HepG2 (cell line): ENCODE data around the gene GRAMD4. TPM values are rescaled to one million over a fixed set of nuclear protein-coding genes. Genes with fewer than 3 reads are reported as not detected.

Experiments used
- ATAC-seq: fragments of 200-7000 bp; cut with Tn5 transposase; 3 replicates; pipeline ENCODE4 v1.9.1; 2020; ENCODE audit warnings: mild to moderate bottlenecking, moderate library complexity
- BruUV-seq: library from RNA; stranded (reverse); fragments of 400-500 nt; replicated peaks from 2 replicates; lab custom pipeline; 2021; lab: Mats Ljungman, UMichigan
- CTCF ChIA-PET: fragments of 300-600 bp; formaldehyde crosslinking; extraction: SDS; loops from one replicate; lab custom pipeline; 2021; ENCODE audit warnings: low total read pairs, inconsistent platforms, low intra/inter-chr PET ratio; lab: Yijun Ruan, JAX
- POLR2A ChIA-PET: fragments of 350-600 bp; sonication (Branson Sonifier 250); formaldehyde crosslinking; loops from one replicate; lab custom pipeline; 2020; ENCODE audit warnings: antibody characterized with exemption, inconsistent platforms; lab: Yijun Ruan, JAX
- DNase-seq: peaks from one replicate; pipeline ENCODE4 v3.0.0-alpha.2; 2015; ENCODE audit warnings: low spot score
- FAIRE-seq: peaks from 3 replicates; lab custom pipeline; 2011; peaks lifted over from hg19 to GRCh38; lab: Jason Lieb, UNC
- H2AFZ ChIP-seq: one replicate; pipeline ENCODE4 v1.6.1; 2011; ENCODE audit warnings: low read length, inconsistent platforms
- H3K27ac ChIP-seq: fragments of 300-600 bp; 3 replicates; pipeline ENCODE4 v1.8.0; 2011; ENCODE audit warnings: mixed run types, mild to moderate bottlenecking, mixed read lengths, low read length, inconsistent platforms; ENCODE audit not compliant: insufficient read depth; ENCODE audit errors: extremely low read length
- H3K27me3 ChIP-seq, 2 experiments: fragments of 200-600 bp in 1 of 2; 2 replicates in 1 of 2; 3 replicates in 1 of 2; pipeline versions ENCODE4 v1.6.0 to v1.8.0; 2011; ENCODE audit warnings: low read length in 2 of 2, mild to moderate bottlenecking in 2 of 2, moderate library complexity in 2 of 2, inconsistent platforms in 1 of 2; ENCODE audit not compliant: insufficient read depth in 2 of 2, control insufficient read depth in 1 of 2
- H3K36me3 ChIP-seq, 2 experiments: fragments of 200-600 bp in 1 of 2; replicated peaks in 1 of 2; 2 replicates in 1 of 2; 3 replicates in 1 of 2; pipeline versions ENCODE4 v1.5.1 to v1.8.0; 2011; ENCODE audit warnings: low read length in 2 of 2, inconsistent platforms in 1 of 2; ENCODE audit not compliant: insufficient read depth in 2 of 2, control insufficient read depth in 1 of 2
- H3K4me1 ChIP-seq: 2 replicates; pipeline ENCODE4 v1.5.1; 2012; ENCODE audit warnings: low read length, inconsistent platforms; ENCODE audit not compliant: insufficient read depth
- H3K4me2 ChIP-seq: 2 replicates; pipeline ENCODE4 v1.6.0; 2011; ENCODE audit warnings: low read depth, low read length, inconsistent platforms
- H3K4me3 ChIP-seq, 3 experiments: fragments of 200-600 bp in 1 of 3; sonication (generic), shearing (Covaris generic) in 1 of 3; replicated peaks in 1 of 3; 2 replicates each; pipeline ENCODE4 v1.5.1; 2011 to 2016; ENCODE audit warnings: low read length in 3 of 3, inconsistent platforms in 2 of 3, low read depth in 2 of 3, mild to moderate bottlenecking in 2 of 3, control low read depth in 1 of 3, mixed read lengths in 1 of 3; ENCODE audit not compliant: insufficient read depth in 1 of 3
- H3K79me2 ChIP-seq: one replicate; pipeline ENCODE4 v1.6.1; 2011; ENCODE audit warnings: low read length, inconsistent platforms; ENCODE audit not compliant: insufficient read depth
- H3K9ac ChIP-seq: 2 replicates; pipeline ENCODE4 v1.6.0; 2011; ENCODE audit warnings: mild to moderate bottlenecking, low read depth, low read length, inconsistent platforms; ENCODE audit not compliant: insufficient read depth
- H3K9me3 ChIP-seq: 2 replicates; pipeline ENCODE4 v1.5.1; 2012; ENCODE audit warnings: mild to moderate bottlenecking, low read length
- H4K20me1 ChIP-seq: 2 replicates; pipeline ENCODE4 v1.6.0; 2011; ENCODE audit warnings: inconsistent platforms, mild to moderate bottlenecking, low read length, moderate library complexity; ENCODE audit not compliant: insufficient read depth
- ARNT ChIP-seq: fragments of 450-650 bp; IDR thresholded peaks from 2 replicates; pipeline ENCODE4 v1.6.1; 2017
- ARNT2 ChIP-seq: sonication (generic); formaldehyde crosslinking; IDR thresholded peaks from 2 replicates; pipeline ENCODE4 v1.8.0; 2022; ENCODE audit warnings: mild to moderate bottlenecking, low read depth, missing genetic modification reagents, moderate library complexity
- BRCA1 ChIP-seq: sonication (generic); formaldehyde crosslinking; IDR thresholded peaks from 2 replicates; pipeline ENCODE4 v1.4.0; 2020; ENCODE audit warnings: missing genetic modification reagents
- CBFB ChIP-seq: sonication (generic); formaldehyde crosslinking; IDR thresholded peaks from 2 replicates; pipeline ENCODE4 v1.4.0; 2020; ENCODE audit warnings: missing genetic modification reagents
- CCDC6 ChIP-seq: sonication (generic); formaldehyde crosslinking; IDR thresholded peaks from 2 replicates; pipeline ENCODE4 v1.8.1; 2022; ENCODE audit warnings: mild to moderate bottlenecking, missing genetic modification reagents, moderate library complexity
- GZF1 ChIP-seq: sonication (generic); formaldehyde crosslinking; IDR thresholded peaks from 2 replicates; pipeline ENCODE4 v1.5.1; 2020; ENCODE audit warnings: mild to moderate bottlenecking, missing genetic modification reagents
- HMG20B ChIP-seq: conservative IDR thresholded peaks from 2 replicates; pipeline ENCODE4 v1.6.1; 2016; ENCODE audit warnings: missing genetic modification reagents, missing compliant biosample characterization
- KMT2A ChIP-seq: sonication (generic); formaldehyde crosslinking; IDR thresholded peaks from 2 replicates; pipeline ENCODE4 v1.4.0; 2020; ENCODE audit warnings: missing genetic modification reagents
- PHB2 ChIP-seq: fragments of 450-650 bp; IDR thresholded peaks from 2 replicates; pipeline ENCODE4 v1.6.1; 2018; ENCODE audit not compliant: partially characterized antibody
- PHF5A ChIP-seq: IDR thresholded peaks from one replicate; pipeline ENCODE4 v1.6.1; 2018; ENCODE audit warnings: low read depth, missing genetic modification reagents; ENCODE audit not compliant: unreplicated experiment
- SIX4 ChIP-seq: sonication (generic); formaldehyde crosslinking; IDR thresholded peaks from 2 replicates; pipeline ENCODE4 v1.4.0; 2020; ENCODE audit warnings: missing genetic modification reagents
- TOPORS ChIP-seq: sonication (generic); formaldehyde crosslinking; IDR thresholded peaks from 2 replicates; pipeline ENCODE4 v1.8.0; 2023; ENCODE audit warnings: mild to moderate bottlenecking, missing genetic modification reagents
- ZNF280B ChIP-seq: sonication (generic); formaldehyde crosslinking; IDR thresholded peaks from 2 replicates; pipeline ENCODE4 v1.5.0; 2020; ENCODE audit warnings: missing genetic modification reagents, mild to moderate bottlenecking, borderline replicate concordance
- ZNF33B ChIP-seq: sonication (generic); formaldehyde crosslinking; IDR thresholded peaks from 2 replicates; pipeline ENCODE4 v1.5.1; 2020; ENCODE audit warnings: mild to moderate bottlenecking, missing genetic modification reagents
- ZNF34 ChIP-seq: sonication (generic); formaldehyde crosslinking; IDR thresholded peaks from 2 replicates; pipeline ENCODE4 v1.4.0; 2020; ENCODE audit warnings: mild to moderate bottlenecking, missing genetic modification reagents, borderline replicate concordance
- ZNF788 ChIP-seq: sonication (generic); formaldehyde crosslinking; IDR thresholded peaks from 2 replicates; pipeline ENCODE4 v1.5.0; 2020; ENCODE audit warnings: mild to moderate bottlenecking, missing genetic modification reagents, borderline replicate concordance
- ZNF839 ChIP-seq: sonication (generic); formaldehyde crosslinking; IDR thresholded peaks from 2 replicates; pipeline ENCODE4 v1.4.0; 2020; ENCODE audit warnings: missing genetic modification reagents, mild to moderate bottlenecking, borderline replicate concordance
- ZNF879 ChIP-seq: sonication (generic); formaldehyde crosslinking; IDR thresholded peaks from 2 replicates; pipeline ENCODE4 v1.8.1; 2023; ENCODE audit warnings: missing genetic modification reagents
- WGBS: methylation state at CpG from one replicate; pipeline ENCODE4 v1.1.6; 2017; ENCODE audit warnings: low lambda C conversion rate; 5-methylcytosine and 5-hydroxymethylcytosine counted together
- in situ Hi-C: cut with HindIII; loops from 2 replicates; pipeline ENCODE4 v1.10.0; 2017; ENCODE audit warnings: low pct_unique_long_range_greater_than_20kb; ENCODE audit not compliant: extremely low pct_ligation_motif_present
- intact Hi-C: fragments of 100-400 bp; cut with micrococcal nuclease; formaldehyde crosslinking; loops from one replicate; pipeline ENCODE4 v1.10.0; 2022; ENCODE audit not compliant: unreplicated experiment
- polyA plus RNA-seq, 8 experiments: library from polyadenylated mRNA; depleted of rRNA in 3 of 8; stranded (reverse) in 7 of 8; unstranded in 1 of 8; fragments of >200 nt; fragmentation: Illumina TruSeq in 4 of 8; extraction: Trizol in 4 of 8; gene quantifications; 2 replicates each; pipeline versions ENCODE4 v1.2.1 to v1.2.3, GENCODE V29; 2011 to 2016; ENCODE audit warnings: low read depth in 4 of 8, missing spikeins in 1 of 8, mixed read lengths in 1 of 8; ENCODE audit not compliant: insufficient read depth in 1 of 8
- total RNA-seq, 5 experiments: library from RNA; depleted of rRNA; stranded (reverse); fragments of >200 nt; fragmentation: Illumina TruSeq; extraction: Trizol; gene quantifications; 2 replicates each; pipeline ENCODE4 v1.2.3, GENCODE V29; 2016; ENCODE audit warnings: low read depth in 1 of 5
- TF ChIP-seq, protein P1 (sequence below): sonication (generic); formaldehyde crosslinking; IDR thresholded peaks from 2 replicates; pipeline ENCODE4 v1.4.0; 2020; ENCODE audit warnings: mild to moderate bottlenecking, missing genetic modification reagents

GRAMD4 gene
- total and polyA plus RNA-seq, 2 of the 13 experiments (the other 11 are each of a cell fraction or from before 2014, with no cell fraction given): 15.2 to 15.7 TPM

DNA sequence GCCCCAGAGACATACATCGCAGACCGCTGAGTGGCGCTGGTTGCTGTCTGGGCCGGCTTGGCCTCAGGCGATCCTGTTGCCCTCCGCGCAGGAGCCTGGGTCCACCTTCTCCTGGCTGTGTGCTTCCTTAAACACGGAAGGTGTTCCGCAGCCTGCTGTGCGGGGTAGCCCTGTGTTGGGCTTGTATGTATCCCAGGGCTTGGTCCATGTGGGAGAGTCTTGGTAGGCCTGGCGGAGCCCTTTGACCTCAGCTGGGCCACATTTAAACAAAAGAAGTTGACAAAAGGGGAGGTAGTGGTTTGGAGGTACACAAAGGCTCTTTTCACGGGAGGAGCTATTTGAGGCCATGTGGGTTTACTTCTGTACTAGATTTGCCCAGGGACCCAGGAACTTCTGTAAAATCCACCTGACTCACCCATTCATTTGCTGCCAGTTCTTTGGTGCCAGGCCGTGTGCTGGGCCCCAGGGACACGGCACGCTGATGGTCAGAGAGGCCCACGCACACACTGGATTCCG is 11.0 kb upstream of the GRAMD4 start (continued):
- TF ChIP-seq ZNF879: no peak

DNA sequence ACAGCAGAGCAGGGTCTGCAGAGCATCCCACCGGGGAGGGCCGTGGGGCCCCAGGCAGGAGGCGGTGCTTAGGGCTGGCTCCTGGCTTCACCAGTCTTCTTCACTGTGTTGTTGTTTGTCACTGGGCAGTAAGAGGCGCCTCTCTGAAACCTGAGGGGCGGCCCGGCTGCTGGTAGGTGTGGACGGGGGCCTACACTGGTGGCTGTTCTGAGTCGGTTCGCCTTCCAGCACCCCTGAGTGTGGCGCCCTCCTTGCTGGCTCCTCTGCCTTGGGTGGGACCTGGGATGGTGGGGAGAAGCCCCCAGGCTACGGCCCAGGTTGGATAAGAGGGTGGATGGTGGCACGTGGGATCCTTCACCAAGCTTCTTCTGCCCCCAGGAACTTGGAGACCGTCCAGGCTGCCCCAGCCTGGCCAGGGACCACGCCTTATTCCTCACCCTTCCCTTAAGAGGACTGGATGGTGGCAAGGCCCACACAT is 10.4 kb upstream of the GRAMD4 start:
- Histone ChIP-seq H3K4me2 (peak overlapping the region; percentile 74), H3K9me3 (no peaks in the 10 kb centered on the region), H3K27me3 (no peaks in the 10 kb centered on the region), H4K20me1 (no peaks in the 10 kb centered on the region; the same call in 1 of the 2 replicates), H3K27ac (peak overlapping the region; percentile 67), H3K4me3 (peak overlapping the region in 2 of 3 experiments; percentile 24 to 40; a peak in 2 of 6 replicates), H3K4me1 (peaks cover 61% of the 10 kb centered on the region), H3K36me3 (no peaks in the 10 kb centered on the region), H3K9ac (no peak overlapping the region), H2AFZ (no peak overlapping the region), H3K79me2 (peaks cover 12% of the 10 kb centered on the region)
- intact Hi-C loops: no loop called here
- ATAC-seq: peak; percentile 10
- WGBS: 72% methylated on average over 11 of the region's 14 CpGs
- FAIRE-seq: no peak
- no TSS peak for BruUV-seq
- ChIA-PET POLR2A (interaction anchor here (0.8 to 1.6 kb wide), 8 partner anchors 8 to 333 kb away, joined by 3 to 7 read pairs (median 4); partner anchors contain the start of gene TBC1D22A), CTCF (interaction anchor here (1.2 kb wide), 1 partner anchor 43 kb away, joined by 3 read pairs; no protein-coding TSS in a partner anchor)
- TF ChIP-seq PHF5A (CRISPR knock-in tag): no peak
- TF ChIP-seq, protein P1, sequence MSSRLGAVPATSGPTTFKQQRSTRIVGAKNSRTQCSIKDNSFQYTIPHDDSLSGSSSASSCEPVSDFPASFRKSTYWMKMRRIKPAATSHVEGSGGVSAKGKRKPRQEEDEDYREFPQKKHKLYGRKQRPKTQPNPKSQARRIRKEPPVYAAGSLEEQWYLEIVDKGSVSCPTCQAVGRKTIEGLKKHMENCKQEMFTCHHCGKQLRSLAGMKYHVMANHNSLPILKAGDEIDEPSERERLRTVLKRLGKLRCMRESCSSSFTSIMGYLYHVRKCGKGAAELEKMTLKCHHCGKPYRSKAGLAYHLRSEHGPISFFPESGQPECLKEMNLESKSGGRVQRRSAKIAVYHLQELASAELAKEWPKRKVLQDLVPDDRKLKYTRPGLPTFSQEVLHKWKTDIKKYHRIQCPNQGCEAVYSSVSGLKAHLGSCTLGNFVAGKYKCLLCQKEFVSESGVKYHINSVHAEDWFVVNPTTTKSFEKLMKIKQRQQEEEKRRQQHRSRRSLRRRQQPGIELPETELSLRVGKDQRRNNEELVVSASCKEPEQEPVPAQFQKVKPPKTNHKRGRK: no peak
- no peak for TF ChIP-seq ARNT
- TF ChIP-seq GZF1: no peak
- TF ChIP-seq KMT2A (CRISPR knock-in tag): no peak
- no peak for TF ChIP-seq ZNF33B
- 0 out of 2 replicates have a peak, but pooled peaks have one; percentile 4 for TF ChIP-seq ZNF788
- TF ChIP-seq CBFB: no peak
- TF ChIP-seq PHB2: no peak
- no peak for TF ChIP-seq ZNF280B (CRISPR knock-in tag)
- TF ChIP-seq ARNT2 (CRISPR knock-in tag): peak; percentile 5; the same call in 1 of the 2 replicates
- TF ChIP-seq ZNF839 (CRISPR knock-in tag): no peak
- no peak for TF ChIP-seq TOPORS
- no peak for TF ChIP-seq BRCA1 (CRISPR knock-in tag)
- no peak for TF ChIP-seq ZNF34 (CRISPR knock-in tag)
- no peak for TF ChIP-seq HMG20B (CRISPR knock-in tag)
- no peak for TF ChIP-seq SIX4
- 0 out of 2 replicates have a peak, but pooled peaks have one; percentile 2 for TF ChIP-seq CCDC6 (CRISPR knock-in tag)
- TF ChIP-seq ZNF879: no peak
- DNase-seq: no peak
- in situ Hi-C loops: no loop called here
